Small intestine (tissue), 7 donors: Measurements from ENCODE around the gene ADAM15. TPM values are rescaled to one million over a fixed set of nuclear protein-coding genes. Genes with fewer than 3 reads are reported as not detected.

Source experiments
- DNase-seq, 2 donors: peaks; one replicate each; pipeline versions ENCODE4 v3.0.0 to v3.0.0-alpha.2; 2013
- FAIRE-seq: peaks from 2 replicates; lab custom pipeline; 2012; peaks lifted over from hg19 to GRCh38; lab: Jason Lieb, UNC
- H3K27ac ChIP-seq, 3 donors: one replicate each; pipeline ENCODE4 v1.5.1; 2013; ENCODE audit warnings: low read length in 2 of 3, mild to moderate bottlenecking in 2 of 3, control low read depth in 1 of 3, inconsistent platforms in 1 of 3, low read depth in 1 of 3, moderate library complexity in 1 of 3
- H3K27me3 ChIP-seq, 3 donors: one replicate each; pipeline ENCODE4 v1.6.1; 2013; ENCODE audit warnings: low read length in 3 of 3, inconsistent platforms in 1 of 3; ENCODE audit not compliant: control insufficient read depth in 3 of 3, insufficient read depth in 3 of 3
- H3K36me3 ChIP-seq, 3 donors: one replicate each; pipeline ENCODE4 v1.6.1; 2013; ENCODE audit warnings: low read length in 3 of 3, inconsistent platforms in 1 of 3, low read depth in 1 of 3, mild to moderate bottlenecking in 1 of 3, moderate library complexity in 1 of 3; ENCODE audit not compliant: control insufficient read depth in 3 of 3, insufficient read depth in 2 of 3
- H3K4me1 ChIP-seq, 3 donors: one replicate each; pipeline ENCODE4 v1.6.1; 2013; ENCODE audit warnings: low read length in 2 of 3, inconsistent platforms in 1 of 3, low read depth in 1 of 3, mild to moderate bottlenecking in 1 of 3, moderate library complexity in 1 of 3; ENCODE audit not compliant: control insufficient read depth in 3 of 3, insufficient read depth in 2 of 3
- H3K4me3 ChIP-seq, 3 donors: one replicate each; pipeline ENCODE4 v1.5.1; 2013; ENCODE audit warnings: low read length in 3 of 3, control low read depth in 1 of 3, inconsistent platforms in 1 of 3, low read depth in 1 of 3, mild to moderate bottlenecking in 1 of 3, moderate library complexity in 1 of 3
- H3K9me3 ChIP-seq, 2 donors: one replicate each; pipeline ENCODE4 v1.6.1; 2013; ENCODE audit warnings: low read depth in 1 of 2, low read length in 1 of 2; ENCODE audit not compliant: control insufficient read depth in 2 of 2, insufficient read depth in 1 of 2
- WGBS, 3 donors: extraction: QIAGEN DNeasy Blood & Tissue Kit; methylation state at CpG; one replicate each; pipeline ENCODE4 v1.1.7; 2013; 5-methylcytosine and 5-hydroxymethylcytosine counted together
- polyA plus RNA-seq, 4 donors: library from polyadenylated mRNA; stranded (reverse) in 3 of 4; unstranded in 1 of 4; fragments of 200-250 nt in 3 of 4; fragments of 120-200 nt in 1 of 4; gene quantifications; one replicate each; pipeline versions ENCODE4 v1.2.1 to v1.2.3, GENCODE V29; 2013
- donor health status: healthy with polysubstance abuse.
- donor health status: control.
- donor health status: control.
- donor health status: Bipolar disorder and iron deficiency.
- donor health status: healthy.

ADAM15 gene
- polyA plus RNA-seq, 4 donors = 24.9 to 206 (median 147) TPM

GRCh38 chr1:155040358-155041093 lies 10.6 kb upstream of the ADAM15 start:
- DNase-seq = no peak
- FAIRE-seq = no peak
- WGBS, 3 donors = 90 to 96% (median 92%) methylated on average over 14 of the region's 14 CpGs

DNA sequence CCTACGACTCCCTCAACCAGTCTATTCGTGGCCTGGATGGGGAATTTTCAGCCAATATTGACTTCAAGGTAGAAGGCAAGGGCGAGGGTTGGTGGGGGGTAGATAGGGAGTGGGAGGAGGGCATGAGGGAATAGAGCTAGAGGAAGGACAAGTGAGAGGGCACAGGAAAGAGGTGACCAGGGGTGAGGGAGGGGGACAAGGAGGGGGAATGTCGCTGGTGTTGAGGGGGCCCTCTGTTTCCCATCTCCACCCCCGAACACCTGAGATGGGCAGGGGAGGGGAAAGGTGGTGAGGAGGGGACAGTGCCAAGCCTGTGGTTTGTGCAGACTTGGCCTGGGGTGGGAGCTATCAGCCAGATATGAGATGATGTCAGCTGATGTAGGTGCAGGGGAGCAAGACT lies 8.3 kb upstream of the ADAM15 start:
- Histone ChIP-seq H3K9me3 (no peaks in the 10 kb centered on the region), H3K27me3 (no peaks in the 10 kb centered on the region), H3K27ac (peak overlapping the region; percentile 88 to 91 (median 88)), H3K4me1 (peaks cover 0 to 41% (median 13%) of the 10 kb centered on the region in 3 donors), H3K36me3 (peaks cover 0 to 5% (median 0%) of the 10 kb centered on the region in 3 donors), H3K4me3 (no peak overlapping the region)
- no peak for FAIRE-seq
- DNase-seq = no peak
- WGBS, 3 donors = 78 to 80% (median 78%) methylated on average over 5 of the region's 5 CpGs

More at GRCh38 chr1:155040358-155041093, 10.6 kb upstream of the ADAM15 start:
- H3K4me3 ChIP-seq = no peak overlapping the region
- H3K4me1 ChIP-seq = peaks cover 0 to 41% (median 15%) of the 10 kb centered on the region in 3 donors
- H3K27ac ChIP-seq = no peak overlapping the region
- no peaks in the 10 kb centered on the region for H3K36me3 ChIP-seq
- H3K9me3 ChIP-seq = no peaks in the 10 kb centered on the region
- H3K27me3 ChIP-seq = no peaks in the 10 kb centered on the region

GRCh38 chr1:155043301-155043702 lies 7.8 kb upstream of the ADAM15 start:
- FAIRE-seq (no peak), DNase-seq (peak; percentile 71 to 80)
- peak overlapping the region; percentile 88 to 91 (median 88) for H3K27ac ChIP-seq
- H3K36me3 ChIP-seq = peaks cover 0 to 5% (median 0%) of the 10 kb centered on the region in 3 donors
- WGBS, 3 donors = 16 to 53% (median 33%) methylated on average over 12 of the region's 12 CpGs
- H3K27me3 ChIP-seq = no peaks in the 10 kb centered on the region
- H3K9me3 ChIP-seq = no peaks in the 10 kb centered on the region
- peaks cover 0 to 37% (median 8%) of the 10 kb centered on the region in 3 donors for H3K4me1 ChIP-seq
- no peak overlapping the region for H3K4me3 ChIP-seq

DNA sequence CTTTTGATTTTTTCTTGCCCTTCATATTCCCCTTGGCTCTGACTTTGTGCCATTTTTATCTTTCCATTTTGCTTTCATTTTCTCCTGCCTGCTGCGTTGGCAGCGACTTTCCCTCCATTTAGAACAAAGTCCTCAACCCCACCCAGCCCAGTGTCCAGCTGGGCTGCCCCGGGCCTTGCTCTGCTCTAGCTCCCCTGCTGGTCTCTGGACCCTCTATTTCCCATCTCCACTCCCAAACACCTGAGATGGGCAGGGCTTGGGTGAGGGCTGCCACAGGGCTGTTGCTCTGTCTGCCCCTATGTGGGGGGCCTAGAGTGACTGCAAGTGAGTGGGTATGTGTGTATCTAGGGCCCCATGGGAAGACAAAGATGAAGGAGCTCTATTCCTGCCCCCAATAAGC lies 7.3 kb upstream of the ADAM15 start:
- 9 to 52% (median 43%) methylated on average over 3 of the region's 3 CpGs for WGBS, 3 donors
- Histone ChIP-seq H3K27ac (peak overlapping the region; percentile 88 to 91 (median 88)), H3K4me1 (peaks cover 0 to 35% (median 10%) of the 10 kb centered on the region in 3 donors), H3K4me3 (no peak overlapping the region), H3K36me3 (peaks cover 0 to 5% (median 0%) of the 10 kb centered on the region in 3 donors), H3K27me3 (no peaks in the 10 kb centered on the region), H3K9me3 (no peaks in the 10 kb centered on the region)
- DNase-seq = peak; percentile 85 to 87
- FAIRE-seq = no peak

- H3K4me3 ChIP-seq = no peak overlapping the region
- peaks cover 0 to 5% (median 0%) of the 10 kb centered on the region in 3 donors for H3K36me3 ChIP-seq
- H3K27me3 ChIP-seq = no peaks in the 10 kb centered on the region
- H3K4me1 ChIP-seq = peaks cover 0 to 36% (median 8%) of the 10 kb centered on the region in 3 donors
- H3K27ac ChIP-seq = peak overlapping the region; percentile 88 to 91 (median 88)
- FAIRE-seq (no peak), DNase-seq (peak in 1 of 2 donors; percentile 67)
- 65 to 83% (median 67%) methylated on average over 6 of the region's 6 CpGs for WGBS, 3 donors
- no peaks in the 10 kb centered on the region for H3K9me3 ChIP-seq
Measured at GRCh38 chr1:155044365-155044764, 6.8 kb upstream of the ADAM15 start.

DNA sequence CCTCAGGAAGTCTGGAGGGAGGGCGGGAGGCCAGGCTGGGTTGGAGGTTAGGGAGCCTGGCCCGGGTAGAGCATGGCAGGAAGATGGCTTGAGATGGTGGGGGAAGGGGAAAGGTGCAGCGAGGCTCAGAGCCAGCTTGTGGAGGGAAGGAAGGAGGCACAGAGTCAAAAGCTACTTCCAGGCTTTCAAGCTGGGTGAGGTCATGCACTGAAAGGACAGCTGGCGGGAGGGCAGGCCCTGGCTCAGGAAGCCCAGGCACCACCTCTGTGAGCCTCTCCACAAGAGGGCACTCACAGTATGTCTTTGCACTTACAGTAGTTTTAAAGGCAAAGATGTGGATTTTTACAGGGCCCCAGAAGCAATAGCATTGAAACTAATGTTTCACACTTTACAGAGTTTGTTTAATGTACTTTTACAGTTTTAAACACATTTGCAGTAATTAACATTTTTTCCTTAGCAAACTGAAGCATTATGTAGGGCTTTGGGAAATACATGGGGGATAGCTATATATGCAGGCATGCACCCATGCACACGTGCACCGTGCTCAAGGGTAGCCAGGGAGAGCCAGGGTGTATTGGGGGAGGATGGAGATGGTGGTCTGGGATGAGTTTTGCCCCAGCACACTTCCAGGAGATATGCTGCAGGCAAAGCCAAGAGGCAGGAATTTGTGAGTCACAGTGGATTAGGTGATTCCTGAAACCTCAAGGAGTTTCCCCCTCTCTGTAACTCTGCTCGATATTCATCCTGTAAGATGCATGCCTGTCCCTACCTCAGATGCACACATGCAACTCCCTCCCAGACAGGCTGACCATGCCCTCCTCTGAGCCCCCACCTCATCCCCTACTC lies 6.1 kb upstream of the ADAM15 start:
- WGBS, 3 donors = 35 to 50% (median 36%) methylated on average over 7 of the region's 7 CpGs
- peaks cover under 1 to 41% (median 11%) of the 10 kb centered on the region in 3 donors for H3K4me1 ChIP-seq
- FAIRE-seq = no peak

DNA sequence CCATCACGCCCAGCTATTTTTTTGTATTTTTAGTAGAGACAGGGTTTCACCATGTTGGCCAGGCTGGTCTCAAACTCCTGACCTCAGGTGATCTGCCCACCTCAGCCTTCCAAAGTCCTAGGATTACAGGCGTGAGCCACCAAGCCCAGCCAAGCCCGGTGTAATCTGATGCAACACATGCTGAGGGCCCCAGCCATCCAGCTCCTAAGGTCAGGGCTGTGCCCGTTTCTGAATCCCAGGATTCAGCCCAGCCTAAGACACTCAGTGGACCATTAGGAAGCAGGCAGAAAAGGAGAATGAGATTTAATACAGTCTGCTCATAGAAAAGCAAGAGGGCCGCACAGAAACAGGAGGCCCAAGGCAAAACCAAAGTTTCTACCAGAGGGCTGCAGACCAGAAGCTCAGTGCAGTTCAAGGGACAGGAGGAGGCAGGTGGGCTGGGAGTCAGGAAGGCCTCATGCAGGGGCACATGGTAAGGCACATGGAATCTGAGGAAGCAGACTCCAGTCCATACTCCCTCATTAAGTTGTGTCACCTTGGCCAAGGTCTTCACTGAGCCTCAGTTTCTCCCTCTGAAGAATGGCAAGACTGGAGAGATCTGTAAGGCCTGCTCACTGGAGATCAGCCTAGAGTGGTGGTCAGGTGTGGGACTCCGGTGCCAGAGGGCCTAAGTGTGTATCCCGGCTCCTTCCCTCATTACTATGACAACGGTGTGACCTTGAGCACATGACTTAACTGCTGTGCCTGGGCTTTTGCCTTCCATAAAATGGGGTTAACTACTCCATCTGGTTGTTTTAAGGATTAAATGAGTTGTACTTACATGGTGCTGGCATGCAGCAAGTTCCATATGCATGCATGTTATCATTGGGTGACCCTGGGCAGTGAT lies 2.4 kb upstream of the ADAM15 start:
- WGBS, 3 donors = 71 to 81% (median 72%) methylated on average over 8 of the region's 8 CpGs
- Histone ChIP-seq H3K4me3 (no peak overlapping the region), H3K36me3 (peaks cover 0 to 5% (median 0%) of the 10 kb centered on the region in 3 donors), H3K27ac (no peak overlapping the region), H3K4me1 (peaks cover 3 to 53% (median 7%) of the 10 kb centered on the region in 3 donors), H3K9me3 (no peaks in the 10 kb centered on the region), H3K27me3 (no peaks in the 10 kb centered on the region)
- FAIRE-seq = no peak
- no peak for DNase-seq

More for the DNA sequence above, 6.1 kb upstream of the ADAM15 start:
- H3K9me3 ChIP-seq = no peaks in the 10 kb centered on the region
- peak overlapping the region; percentile 52 to 91 (median 88) for H3K27ac ChIP-seq
- H3K36me3 ChIP-seq = peaks cover 0 to 5% (median 0%) of the 10 kb centered on the region in 3 donors
- peak; percentile 85 to 88 for DNase-seq
- no peaks in the 10 kb centered on the region for H3K27me3 ChIP-seq
- no peak overlapping the region for H3K4me3 ChIP-seq
